ENCODE data around the gene PBXIP1.

Gene PBXIP1

DNA sequence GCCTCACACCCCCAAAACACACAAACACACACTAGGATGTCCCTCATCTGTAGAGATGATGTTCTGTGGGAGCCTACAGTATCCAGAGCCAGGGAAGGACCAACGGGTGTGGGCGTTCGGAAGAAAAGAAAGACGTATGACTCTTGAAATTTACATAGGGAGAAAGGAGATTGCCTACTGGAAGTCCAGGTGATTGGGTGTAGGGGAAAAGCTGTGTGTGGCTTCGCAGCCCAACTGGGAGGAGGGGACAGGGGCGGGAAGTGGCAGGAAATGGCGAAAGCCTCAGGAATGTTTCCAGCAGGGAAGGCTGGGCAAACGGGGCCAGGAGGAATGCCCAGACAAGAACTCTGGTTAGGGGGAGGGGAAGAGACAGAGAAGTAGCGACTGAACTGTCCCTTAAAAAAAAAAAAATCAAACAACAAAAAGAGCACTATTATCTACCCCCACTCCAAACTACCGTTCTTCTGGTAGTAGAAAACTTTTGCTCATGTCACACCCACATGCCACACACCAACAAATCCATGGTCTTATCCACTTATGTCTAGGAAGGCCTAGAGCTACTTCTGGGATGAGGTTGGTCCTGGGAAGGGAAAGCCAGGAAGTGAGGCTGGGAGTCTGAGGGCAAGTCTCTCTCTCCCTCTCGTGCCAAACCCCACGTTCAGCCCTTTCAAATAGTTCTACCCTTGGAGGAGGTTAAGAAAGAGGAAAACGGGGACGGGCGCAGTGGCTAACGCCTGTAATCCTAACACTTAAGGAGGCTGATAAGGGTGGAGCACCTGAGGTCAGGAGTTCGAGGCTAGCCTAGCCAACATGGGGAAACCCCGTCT, 16.8 kb upstream of the PBXIP1 start:
- DNase-seq (ENCODE audit: low spot score) = peak; percentile 90

DNA sequence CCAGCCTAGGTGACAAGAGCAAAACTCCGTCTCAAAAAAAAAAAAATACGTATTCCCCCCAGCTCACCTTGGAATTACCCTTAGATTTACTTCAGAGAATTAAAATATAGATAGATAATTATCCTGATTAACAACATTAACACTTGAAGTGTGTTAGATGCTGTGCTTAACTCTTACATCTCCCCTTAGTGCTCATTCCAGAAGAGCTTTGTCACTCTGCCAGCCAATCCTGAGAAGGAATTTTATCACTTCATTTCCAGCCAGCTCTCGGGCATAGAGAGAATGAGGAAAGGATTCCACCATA, 16.3 kb upstream of the PBXIP1 start:
- no peak for DNase-seq (ENCODE audit: low spot score)

- DNase-seq (ENCODE audit: low spot score) = no peak
These were observed 15.6 kb upstream of the PBXIP1 start for GRCh38 chr1:154971341-154971998.

- peak; percentile 98 for DNase-seq (ENCODE audit: low spot score)
These were observed 14.9 kb upstream of the PBXIP1 start, which contains the start of gene SHC1 for GRCh38 chr1:154970631-154971340. TSS of gene SHC1 (minus strand) at chr1:154970747. CDS start at chr1:154970526, 221 bp downstream.

- no peak for DNase-seq (ENCODE audit: low spot score)
These were observed 14.1 kb upstream of the PBXIP1 start for GRCh38 chr1:154969860-154970452.

GRCh38 chr1:154969246-154969645, 13.3 kb upstream of the PBXIP1 start:
- DNase-seq (ENCODE audit: low spot score) = no peak

DNA sequence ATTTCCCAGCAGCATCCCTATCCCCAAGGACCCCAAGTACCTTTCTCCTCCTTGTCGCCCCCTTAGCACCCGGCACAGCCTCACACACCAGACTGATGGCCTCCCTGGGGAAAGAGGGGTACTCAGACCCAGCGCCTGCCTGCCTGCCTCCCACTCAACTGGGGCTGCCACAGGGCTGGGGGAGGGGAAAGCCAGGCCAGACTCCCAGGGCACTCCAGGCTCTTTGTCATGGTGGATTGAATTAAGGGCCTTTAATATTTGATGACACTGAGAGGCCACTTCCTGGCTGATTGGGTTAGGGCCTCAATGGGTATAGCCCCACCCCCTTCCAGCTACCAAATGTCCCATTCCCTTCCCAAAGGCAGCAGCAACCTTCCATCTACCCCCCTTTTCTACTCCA, 12.8 kb upstream of the PBXIP1 start:
- no peak for DNase-seq (ENCODE audit: low spot score)

DNA sequence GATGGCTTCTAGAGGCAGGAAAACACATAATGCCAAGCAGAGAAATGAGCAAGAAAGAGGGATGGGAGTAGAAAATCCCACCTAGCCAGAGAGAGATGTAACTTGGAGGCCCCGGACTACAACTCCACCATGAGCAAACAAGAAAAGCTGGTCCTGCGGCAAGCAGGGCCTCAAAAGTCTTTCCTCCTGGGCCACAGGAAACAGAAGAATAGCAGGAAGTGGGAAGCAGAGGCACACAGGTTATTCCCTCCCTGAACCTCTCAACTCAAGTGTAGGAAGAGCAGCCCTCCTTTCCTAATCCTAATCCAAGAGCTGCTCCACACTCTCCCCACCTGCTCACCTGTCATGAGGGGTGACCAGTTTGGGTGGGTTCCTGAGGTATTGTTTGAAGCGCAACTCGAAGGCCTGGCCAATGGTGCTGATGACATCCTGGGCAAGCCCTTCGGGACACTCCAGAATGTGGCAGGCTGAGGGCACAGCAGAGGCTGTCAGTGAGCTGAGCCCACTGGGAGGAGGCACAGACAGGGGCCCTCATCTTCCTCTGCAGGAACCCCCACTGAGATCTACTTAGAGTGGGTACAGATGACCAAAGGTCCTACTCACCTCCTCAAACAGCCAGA, 11.5 kb upstream of the PBXIP1 start:
- no peak for DNase-seq (ENCODE audit: low spot score)

DNA sequence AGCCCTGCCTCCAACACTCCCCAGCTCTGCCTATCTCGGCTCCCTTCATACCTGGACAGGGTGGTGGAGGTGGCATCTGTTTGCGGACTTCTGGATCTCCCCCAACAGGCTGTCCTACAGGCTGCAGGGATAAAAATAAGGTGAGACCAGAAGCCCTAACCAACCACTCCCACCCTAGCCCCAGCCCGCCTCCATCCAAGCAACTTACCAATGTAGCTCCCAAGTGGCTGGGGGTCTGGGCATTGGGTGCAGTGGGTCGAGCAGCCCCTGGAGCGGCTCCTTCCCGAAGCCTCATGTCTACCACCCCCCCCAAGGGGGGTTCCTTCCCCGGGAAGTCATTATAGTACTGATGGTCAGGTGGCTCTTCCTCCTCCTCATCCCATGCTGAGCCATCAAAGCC, 10.2 kb upstream of the PBXIP1 start:
- no peak for DNase-seq (ENCODE audit: low spot score)

GRCh38 chr1:154964359-154964758, 8.5 kb upstream of the PBXIP1 start:
- DNase-seq (ENCODE audit: low spot score) = no peak

DNA sequence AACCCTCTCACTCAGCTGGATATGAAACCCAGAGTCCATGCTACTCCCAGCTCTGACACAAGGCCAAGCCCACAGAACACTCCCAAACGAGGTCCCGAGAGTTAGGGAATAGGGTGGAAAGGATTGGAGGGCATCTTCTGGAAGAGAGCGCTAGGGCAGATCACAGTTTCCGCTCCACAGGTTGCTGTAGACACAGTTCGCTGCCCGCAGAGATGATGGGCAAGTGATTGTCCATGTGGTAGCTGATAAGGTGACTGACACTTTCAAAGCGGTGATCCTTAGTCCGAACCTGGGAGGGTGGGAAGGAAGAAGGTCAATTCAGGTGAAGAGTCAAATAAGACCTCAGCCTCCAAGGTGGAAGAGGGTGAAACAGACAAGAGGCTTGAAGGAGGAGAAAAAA, 7.7 kb upstream of the PBXIP1 start:
- no peak for DNase-seq (ENCODE audit: low spot score)

GRCh38 chr1:154962795-154963330, 7.0 kb upstream of the PBXIP1 start:
- DNase-seq (ENCODE audit: low spot score) = no peak

- DNase-seq (ENCODE audit: low spot score) = peak; percentile 55
These were observed 6.4 kb upstream of the PBXIP1 start for GRCh38 chr1:154962156-154962749.

- DNase-seq (ENCODE audit: low spot score) = peak; percentile 73
These were observed 5.6 kb upstream of the PBXIP1 start, which contains the start of gene PYGO2 for GRCh38 chr1:154961207-154962155. TSS of gene PYGO2 (minus strand) at chr1:154961782. CDS start at chr1:154961576, 206 bp downstream.

- DNase-seq (ENCODE audit: low spot score) = no peak
These were observed 4.7 kb upstream of the PBXIP1 start for GRCh38 chr1:154960446-154961136.

- no peak for DNase-seq (ENCODE audit: low spot score)
These were observed 3.5 kb upstream of the PBXIP1 start for GRCh38 chr1:154959426-154959780.

- no peak for DNase-seq (ENCODE audit: low spot score)
These were observed 3.0 kb upstream of the PBXIP1 start for GRCh38 chr1:154958681-154959425.

- no peak for DNase-seq (ENCODE audit: low spot score)
These were observed 2.1 kb upstream of the PBXIP1 start for GRCh38 chr1:154958036-154958435.

DNA sequence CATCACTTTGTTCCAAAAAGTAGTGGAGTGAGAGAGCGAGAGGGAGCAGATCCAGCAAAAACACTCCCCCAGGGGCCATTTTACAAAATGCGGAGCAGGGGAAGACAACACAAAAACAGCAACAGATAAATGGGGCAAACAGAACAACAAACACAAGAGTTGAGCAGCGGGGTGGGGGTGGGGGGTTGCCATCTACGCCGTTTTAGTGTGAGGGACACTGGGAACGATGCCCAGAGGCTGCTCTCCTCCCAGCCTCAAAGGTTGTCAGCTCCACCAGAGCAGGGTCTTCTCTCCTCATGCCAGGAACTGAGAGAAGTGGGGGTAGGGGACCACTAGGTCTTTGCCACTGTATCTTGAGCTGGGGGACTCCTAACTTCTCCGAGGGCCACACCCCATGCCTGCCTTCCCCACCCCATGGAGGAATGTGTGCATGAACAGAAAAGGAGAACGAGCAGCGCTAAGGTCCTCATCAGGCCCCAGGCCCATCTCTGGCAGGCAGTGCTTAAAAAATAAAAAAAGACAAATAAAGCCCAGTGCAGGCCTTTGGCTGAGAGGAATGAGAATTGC, 1.3 kb upstream of the PBXIP1 start:
- no peak for DNase-seq (ENCODE audit: low spot score)

Measured in cerebellar cortex (tissue), 1 donor.